HG03039 (cell line): Measurements from ENCODE around the gene GABRP.
"Not testable (repeated sequence)": the region's sequence is repeated elsewhere in the genome, so short reads cannot be mapped to it uniquely, and the experiment has no call there.

Source experiments
- ATAC-seq: cut with Tn5 transposase; IDR thresholded peaks from one replicate; pipeline ENCODE4 v1.9.1; 2021; ENCODE audit warnings: mild to moderate bottlenecking, moderate library complexity; ENCODE audit not compliant: unreplicated experiment

The GABRP gene

DNA sequence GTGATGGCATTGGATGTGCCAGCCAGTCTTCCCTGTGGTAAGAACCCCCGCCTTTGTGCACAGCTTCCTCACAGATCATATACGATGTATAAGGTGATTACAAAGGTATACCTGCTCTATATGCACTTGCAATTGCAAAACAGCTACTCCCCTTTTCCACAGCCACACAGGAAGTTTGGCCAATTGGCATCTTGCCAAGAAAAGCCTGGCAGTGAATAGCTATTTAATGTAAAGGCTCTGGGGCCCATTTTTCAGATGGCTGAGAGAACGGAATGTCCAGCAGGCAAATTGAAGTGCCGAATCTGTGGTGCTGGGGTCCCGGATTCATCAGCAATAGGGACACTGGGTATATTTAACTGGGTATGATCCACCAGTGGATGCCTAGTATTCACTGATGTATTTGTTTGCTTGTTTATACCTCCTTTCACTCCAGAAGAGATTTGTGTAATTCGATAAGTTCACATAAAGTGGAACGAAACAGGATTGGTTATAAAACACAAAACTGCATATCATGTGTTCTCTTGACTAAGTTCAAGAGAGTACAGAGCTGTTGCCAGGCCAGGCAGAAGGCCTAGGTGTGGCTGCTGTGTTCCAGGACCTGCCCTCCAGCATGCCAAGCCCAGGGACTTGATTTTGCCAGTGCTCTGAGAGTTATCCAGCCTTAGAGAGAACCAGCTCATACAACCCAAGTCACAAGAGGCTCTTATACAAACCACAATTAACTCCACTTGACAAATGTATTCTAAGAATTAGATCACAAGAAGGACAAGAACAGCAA is 27.7 kb upstream of the GABRP start:
- ATAC-seq = no peak

DNA sequence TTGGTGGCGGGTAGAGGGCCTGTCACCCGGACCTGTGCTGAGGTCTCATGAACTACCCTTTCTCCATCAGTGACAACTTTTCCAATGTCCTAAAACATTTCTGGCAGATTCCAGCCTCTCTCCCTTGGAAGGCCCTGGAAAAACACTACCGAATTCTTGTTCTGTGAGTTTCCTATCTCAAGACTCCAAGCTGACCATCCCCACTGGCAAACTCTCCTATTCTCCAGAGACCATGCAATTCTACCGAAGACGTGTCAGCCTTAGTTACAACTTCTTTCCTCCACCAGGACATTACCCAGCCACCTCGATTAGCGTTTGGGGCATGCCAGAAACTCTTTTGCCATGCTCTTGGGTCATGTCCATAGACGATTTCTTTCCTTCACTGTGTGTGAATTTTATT is 26.8 kb upstream of the GABRP start:
- ATAC-seq = no peak

DNA sequence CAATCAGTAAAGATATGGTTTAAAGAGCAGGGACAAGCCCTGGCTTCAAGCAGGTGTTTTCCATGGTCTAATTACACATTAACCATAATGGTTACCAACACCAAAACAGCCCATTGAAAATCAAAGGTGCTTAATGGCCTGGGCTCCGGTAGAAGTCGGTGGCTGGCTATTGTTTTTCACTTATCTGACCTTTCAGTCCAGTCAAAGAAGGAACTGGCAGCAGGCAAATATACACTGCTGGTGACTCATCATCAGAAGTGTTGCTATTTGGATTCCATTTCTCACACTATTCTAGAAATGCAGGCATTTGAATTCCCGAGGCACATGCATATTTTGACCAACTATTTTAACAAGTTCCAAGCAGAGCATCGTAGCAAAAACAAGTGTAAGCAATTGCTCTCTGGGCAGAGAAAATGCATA is 26.3 kb upstream of the GABRP start:
- peak; percentile 71 for ATAC-seq

DNA sequence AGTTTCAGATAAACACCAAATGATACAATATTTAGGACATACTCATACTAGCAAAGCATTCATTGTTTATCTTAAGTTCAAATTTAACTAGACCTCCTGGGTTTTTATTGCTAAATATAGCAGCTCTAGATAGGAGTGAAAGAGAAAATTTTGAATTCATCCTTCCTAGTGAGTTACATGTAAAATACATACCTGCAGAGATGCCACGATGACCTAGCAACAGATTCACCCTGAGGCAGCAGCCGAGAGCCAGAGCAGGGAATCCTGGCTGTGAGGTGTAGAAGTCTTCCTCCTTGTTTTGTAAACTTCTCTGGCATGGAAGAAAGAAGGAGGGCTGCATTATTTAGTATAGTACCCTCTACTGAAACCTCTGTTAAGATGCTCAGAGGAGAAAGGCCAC is 25.9 kb upstream of the GABRP start:
- no peak for ATAC-seq

DNA sequence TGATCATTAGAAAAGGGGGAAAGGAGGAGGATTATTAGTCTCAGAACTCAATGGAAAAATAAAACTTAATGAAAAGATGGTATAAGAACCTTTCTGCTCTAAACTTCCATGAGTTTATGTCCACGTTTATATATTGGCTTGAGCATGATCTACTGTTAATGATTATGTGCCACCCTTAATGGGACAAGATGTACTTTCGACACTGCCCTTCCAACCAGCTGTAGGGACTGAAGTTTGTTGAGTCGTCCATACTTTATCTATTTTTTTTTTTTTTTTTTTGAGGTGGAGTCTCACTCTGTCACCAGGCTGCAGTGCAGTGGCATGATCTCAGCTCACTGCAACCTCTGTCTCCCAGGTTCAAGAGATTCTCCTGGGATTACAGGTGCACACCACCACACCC is 25.0 kb upstream of the GABRP start:
- no peak for ATAC-seq

DNA sequence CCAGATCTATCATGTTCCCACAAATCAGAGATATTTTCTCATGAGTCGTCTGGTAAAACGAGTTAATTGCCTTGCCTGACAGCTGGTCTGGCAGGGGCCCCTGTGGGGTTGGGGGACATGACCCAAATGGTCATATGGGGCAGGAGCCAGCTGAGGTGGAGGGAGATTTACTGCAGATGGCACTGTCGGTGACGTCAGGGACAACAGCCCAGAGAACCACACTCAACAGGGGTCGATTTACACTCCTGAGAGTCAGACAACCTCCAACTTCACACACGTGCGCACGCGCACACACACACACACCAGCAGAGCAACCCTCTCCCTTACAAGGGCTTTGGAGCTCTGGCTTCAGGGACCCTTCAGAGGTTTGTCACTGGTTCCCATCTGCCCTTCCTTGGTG is 23.4 kb upstream of the GABRP start:
- ATAC-seq = no peak

DNA sequence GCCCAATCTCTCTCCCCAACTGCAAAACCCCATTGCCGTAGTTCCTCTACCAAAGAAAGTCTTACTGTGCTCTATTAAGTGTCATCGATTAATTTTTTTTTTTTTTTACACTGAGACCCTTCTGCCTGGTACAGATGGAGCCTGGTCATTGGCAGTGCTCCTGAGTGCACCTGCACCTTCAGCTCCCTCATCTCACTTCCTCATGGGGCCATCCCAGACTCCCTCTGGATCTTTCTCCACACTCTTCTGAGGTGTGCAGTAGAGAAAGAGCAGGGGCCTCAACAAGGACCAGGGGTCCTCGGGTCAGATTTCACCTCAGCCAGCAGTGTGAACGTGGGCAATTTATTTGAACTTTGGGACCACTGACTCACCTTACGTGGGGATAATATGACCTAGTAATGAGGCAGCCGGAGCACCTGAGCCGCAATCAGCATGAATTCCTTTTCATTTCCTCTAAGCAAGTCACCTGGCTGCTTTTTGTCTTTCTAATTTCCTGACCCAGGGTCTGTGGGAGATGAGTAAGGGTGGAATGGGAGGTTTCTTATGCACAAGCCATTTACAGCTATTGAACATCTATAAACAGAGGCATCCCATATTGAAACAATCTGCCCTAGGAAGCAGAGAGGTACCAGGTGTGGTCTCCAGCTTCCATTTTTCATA is 22.3 kb upstream of the GABRP start:
- no peak for ATAC-seq

DNA sequence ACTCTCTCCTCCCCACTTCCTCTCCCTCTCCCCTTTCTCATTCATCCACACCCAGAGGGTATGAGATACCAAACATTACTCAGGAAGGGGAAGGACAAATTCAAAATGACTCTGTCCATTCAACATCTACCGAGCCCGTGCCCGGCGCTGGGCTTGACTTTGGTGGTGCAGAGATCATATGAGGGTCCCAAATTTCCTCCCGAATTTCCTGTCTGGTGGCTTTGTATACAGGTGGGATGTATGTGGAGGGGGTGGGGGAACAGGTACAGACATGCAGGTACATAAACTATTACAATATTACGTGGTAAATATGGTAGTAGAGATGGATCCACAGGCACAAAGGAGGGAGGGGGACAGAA is 21.8 kb upstream of the GABRP start:
- ATAC-seq = no peak

DNA sequence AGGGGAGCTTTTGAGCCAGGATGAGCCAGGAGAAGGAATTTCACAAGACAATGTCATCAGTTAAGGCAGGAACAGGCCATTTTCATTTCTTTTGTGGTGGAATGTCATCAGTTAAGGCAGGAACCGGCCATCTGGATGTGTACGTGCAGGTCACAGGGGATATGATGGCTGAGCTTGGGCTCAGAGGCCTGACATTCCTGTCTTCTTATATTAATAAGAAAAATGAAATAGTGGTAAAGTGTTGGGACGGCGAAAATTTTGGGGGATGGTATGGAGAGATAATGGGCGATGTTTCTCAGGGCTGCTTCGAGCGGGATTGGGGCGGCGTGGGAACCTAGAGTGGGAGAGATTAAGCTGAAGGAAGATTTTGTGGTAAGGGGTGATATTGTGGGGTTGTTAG is 21.2 kb upstream of the GABRP start:
- ATAC-seq = not testable (repeated sequence)

DNA sequence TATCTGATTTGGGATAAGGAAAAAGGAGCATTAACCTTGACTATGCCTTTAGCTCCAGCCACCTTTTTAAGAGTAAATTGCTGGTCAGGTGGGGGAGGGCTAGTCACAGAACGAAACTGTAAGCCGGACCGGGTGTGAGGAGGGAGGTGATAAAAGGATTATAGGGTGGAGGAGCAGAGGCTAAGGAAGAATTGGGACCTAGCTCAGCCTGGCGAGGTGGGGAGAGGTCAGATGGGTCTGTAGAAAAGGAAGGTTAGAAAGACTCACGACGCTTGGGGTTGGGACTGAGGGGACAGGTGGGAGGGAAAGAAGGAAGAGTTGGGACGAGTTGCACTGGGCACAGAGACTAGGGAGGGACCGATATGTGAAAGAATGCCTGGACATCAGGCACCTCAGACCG is 17.7 kb upstream of the GABRP start:
- not testable (repeated sequence) for ATAC-seq

DNA sequence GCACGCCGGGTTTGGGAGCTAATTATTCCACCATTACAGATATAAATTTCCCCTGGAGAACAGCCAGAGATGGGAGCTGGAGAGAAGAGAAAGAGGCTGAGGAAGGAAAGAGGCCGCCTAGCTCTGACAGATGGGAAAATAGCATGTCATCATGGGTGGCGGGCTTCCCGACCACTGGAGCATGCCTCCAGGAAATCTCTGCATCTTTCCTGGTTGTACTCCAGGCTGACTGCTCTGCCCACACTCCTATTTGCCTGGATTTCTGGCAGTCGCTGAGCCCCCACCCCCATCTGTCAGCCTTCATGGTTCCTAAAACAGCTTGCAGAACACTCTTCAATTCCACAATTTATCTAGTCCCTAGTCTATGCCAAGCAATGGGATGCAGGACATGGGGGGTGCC is 14.3 kb upstream of the GABRP start:
- no peak for ATAC-seq

DNA sequence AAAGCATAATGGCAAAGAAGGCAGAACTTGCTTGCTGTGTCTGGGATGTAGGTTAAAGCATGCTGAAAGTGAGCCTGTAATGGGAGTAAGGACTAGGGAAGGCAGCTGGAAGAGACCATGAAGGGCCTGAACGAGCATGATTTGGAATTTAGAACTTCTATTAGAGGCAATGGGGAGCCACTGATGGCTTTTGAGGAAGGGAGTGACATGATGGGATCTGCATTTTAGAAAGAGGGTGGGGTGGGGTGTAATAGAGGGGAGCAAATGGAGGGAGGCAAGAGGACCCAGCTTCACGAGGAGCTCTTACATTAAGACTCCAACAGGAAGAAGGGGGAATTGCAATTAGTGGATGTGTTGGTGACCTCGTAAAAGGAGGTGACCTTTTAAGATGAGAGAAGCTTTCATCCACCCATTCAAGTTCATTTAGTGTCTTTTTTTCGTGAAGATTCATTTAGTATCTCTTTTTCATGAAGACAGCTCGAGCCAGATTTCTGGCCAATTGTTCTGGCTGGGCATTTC is 13.6 kb upstream of the GABRP start:
- ATAC-seq = no peak

DNA sequence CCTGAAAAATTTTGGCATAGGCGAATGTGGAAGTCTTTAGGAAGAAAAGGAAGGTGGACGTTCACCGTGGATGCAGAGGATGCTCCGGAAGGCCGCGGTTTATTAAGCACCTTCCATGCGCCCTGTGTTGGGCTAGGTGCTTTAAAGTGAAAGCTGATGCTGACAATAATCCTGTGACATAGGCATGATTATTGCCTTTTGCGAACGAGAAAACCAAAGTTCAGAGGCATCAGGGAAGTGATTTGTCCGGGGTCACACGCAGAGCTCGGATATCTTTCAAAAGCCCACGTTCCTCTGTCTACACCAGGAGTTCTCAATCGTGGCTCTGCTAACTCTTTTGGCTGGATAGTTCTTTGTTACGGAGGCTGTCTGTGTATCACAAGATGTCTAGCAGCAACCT is 12.0 kb upstream of the GABRP start:
- no peak for ATAC-seq

DNA sequence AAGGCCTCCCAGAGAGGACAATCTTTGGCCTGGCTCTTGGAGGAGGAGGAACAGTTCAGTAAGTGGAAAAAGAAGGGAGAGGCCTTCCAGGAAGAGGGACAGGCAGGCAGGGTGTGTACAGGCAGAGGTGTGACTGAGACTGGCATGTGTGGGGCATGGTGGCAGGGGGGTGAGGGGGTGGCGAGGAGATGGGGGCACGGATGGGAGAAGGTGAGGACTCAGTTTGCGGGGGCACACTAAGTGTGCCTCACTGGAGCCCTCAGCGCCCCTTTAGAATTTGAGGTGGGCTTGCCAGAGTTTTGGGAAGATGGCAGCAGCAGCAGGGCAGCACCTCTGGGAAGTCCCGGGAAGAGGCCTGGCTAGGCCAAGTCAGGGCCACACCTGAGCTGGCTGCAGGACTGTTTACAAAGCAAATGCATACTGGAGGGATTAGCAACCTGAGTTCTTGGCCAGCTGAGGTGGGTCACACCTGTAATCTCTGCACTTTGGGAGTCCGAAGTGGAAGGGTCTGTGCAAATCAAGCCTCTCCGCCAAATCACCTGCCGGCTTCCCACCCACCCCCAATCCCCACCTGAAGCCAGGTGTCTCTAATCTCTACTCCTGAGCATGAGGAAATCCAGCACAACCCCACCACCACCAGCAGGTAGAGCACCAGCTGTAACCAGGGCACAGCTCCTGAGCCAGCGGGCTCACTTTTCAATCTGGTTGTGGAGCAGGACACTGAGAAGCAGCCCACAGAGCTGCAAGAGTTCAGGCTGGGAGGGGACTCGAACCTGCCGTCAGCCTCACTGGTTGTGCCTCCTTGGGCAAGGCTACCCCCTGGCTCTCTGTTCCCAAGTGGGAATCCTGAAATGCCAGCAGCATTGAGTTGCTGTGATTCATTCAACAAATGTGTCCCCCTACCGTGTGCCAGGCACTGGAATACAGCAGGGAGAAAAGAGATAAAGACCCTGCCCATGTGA is 10.2 kb upstream of the GABRP start:
- ATAC-seq = no peak

DNA sequence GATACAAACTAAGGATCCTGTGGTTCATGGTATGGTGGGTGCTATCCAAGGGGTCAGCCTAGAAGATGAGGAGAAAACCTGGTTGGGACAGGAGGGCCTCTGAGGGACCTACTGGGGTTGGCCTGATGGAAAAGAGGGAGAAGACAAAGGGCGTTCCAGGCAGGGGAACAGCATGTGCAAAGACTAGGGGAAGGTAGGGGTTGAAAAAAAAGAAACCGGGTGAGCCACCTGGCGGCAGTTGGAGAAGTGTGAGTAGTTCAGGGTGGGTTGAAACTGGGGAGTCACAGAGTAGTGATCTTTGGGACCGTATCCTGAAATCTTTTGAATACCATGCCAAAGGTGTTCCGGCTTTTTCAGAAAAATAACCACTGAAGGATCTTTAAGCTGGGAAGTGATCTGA is 8.7 kb upstream of the GABRP start:
- ATAC-seq = no peak

DNA sequence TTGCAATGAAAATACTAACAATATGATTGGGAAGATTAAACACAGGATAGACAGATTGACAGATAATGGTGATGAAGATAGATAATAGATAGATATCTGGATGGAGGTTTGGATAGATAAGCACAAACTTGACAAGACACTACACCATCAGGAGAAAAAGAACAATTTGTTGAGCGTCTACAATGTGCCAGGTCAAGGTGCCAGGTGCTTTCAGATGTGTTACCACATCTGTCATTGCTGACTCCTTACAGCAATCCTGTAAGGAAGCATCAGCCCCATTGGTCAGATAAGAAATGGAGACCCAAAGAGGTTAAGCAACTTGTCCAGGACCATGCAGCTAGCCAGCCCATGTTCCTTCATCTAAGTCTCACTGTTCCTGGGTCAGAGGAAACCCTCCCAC is 1.6 kb upstream of the GABRP start:
- ATAC-seq = no peak

DNA sequence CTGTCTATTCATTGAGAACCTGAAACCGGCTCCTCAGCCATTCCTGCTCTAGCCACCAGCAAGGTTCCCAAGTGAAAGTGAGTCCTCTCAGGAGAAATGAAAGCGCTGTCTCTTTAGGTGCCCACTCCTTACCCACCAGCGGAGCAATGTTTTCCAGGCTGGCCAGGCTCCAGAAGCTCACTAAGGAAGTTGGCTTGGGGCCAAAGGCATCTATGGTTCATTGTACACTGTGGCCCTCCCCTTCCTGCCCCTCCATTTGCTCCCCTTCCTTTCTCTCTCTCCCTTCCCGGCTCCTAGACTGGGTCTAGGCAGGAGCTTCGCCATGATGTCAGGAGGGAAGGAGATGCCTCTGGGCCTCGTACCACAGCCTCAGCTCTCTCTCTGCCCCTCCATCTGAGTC is 1.1 kb upstream of the GABRP start:
- no peak for ATAC-seq

DNA sequence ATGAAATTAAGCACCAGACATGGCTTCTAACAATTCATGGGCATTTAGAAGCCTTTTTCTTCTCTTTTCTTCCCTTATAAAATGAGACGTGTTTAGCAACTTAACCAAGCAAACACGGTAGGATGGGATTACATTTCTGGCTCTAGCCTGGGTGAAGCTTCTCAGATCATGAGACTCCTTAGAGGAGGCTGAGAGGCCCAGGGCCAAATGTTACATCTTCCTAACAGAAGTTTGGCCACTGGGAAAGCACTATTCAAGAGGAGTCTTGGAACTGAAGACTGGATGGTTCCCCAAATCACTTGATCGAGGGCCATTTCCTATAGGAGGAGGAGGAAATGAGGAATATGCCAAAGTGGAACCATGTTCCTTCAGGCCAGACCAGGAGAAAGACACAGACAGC is 1.9 kb downstream of the GABRP start:
- no peak for ATAC-seq

DNA sequence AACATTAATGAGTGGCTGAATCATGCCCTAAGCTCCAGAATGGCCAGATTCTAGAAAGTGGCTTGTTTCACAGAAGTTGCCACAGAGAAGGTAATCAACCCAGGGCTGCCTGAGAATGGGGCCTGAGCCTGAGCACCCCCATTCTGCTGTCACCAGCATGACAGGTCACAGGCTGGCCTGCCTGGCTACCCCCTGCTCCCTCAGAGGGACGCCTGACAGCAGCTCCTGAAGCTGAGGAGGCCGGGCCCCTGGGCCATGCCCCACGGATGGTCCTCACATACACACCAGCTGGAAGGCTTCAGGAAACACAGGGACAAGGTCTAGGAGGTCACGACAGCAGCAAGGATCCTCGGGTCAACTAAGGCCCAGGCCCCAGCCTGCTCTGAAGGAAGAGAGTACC is 3.7 kb downstream of the GABRP start:
- ATAC-seq = no peak

DNA sequence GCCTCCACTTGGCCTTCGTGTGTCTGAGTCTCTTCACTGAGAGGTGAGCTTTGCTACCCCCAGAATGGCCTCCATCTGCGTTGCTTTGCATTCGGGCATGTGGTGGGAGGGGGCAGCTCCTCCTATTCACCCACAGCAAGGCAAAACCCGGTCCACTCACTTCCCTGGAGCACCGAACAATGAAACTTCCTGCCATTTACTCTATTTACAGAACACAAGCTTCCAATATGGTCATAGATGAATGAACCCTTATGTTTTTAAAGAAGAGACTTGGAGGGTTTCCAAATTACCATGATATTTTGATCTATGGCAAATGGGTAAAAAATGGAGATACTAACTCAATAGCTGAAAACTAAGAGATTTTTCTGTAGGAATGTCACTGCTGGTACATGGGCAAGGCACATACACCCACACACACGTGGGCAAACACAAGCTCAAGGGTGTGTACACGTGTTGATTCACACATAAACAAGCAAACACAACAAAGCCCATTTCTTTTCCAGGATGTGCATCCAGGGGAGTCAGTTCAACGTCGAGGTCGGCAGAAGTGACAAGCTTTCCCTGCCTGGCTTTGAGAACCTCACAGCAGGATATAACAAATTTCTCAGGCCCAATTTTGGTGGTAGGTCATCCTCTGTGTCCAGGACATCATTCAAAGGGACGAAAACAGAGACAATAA is 5.2 kb downstream of the GABRP start:
- ATAC-seq = no peak
